GM13977 (cell line): ENCODE measurements around the gene LDLRAD3.
"Not testable (repeated sequence)": the region's sequence is repeated elsewhere in the genome, so short reads cannot be mapped to it uniquely, and the experiment has no call there.

ENCODE experiments used
- DNase-seq: peaks from one replicate; pipeline ENCODE4 v3.0.0; 2012; ENCODE audit warnings: low spot score
- CTCF ChIP-seq: IDR thresholded peaks from 2 replicates; pipeline ENCODE4 v1.5.1; 2012; ENCODE audit warnings: mild to moderate bottlenecking, control low read depth; ENCODE audit not compliant: insufficient read depth; ENCODE audit errors: extremely low read depth, missing control alignments
- in situ Hi-C: fragments of 300-500 bp; cut with MboI; formaldehyde crosslinking; loops from one replicate; pipeline ENCODE4 v1.12.0; 2022; ENCODE audit warnings: low sequenced_read_pairs, low pct_unique_long_range_greater_than_20kb, mixed read lengths, inconsistent platforms; ENCODE audit not compliant: unreplicated experiment

LDLRAD3 gene

DNA sequence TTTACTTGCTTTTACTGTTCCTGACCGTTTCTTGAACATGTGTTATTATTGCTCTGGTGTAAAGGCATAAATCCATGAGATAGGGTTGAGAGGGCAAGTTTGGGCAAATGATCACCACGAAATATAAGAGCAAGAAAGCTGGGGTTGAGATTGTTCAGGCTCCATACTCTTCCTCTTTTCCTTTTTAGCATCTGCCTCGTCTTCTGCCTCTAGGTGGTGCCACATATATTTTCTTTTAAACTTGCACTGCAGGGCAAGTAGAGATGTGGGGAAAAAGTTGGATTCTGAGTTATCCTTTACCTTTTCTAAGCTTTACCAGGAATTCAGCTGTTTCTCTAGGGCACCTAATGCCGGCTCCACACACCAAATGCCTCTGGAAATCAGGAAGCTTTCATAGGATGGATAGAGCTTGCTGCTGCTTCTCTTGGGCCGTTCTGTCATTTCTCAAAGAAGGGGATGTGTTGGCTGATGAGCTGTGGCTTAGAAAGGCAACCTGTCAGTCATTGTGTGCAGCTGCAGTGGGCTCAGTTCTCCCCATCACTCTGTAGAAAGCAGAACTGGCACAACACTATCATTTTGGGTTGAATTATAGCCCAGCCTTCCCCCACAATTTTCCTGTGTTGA lies 98.2 kb downstream of the LDLRAD3 start:
- TF ChIP-seq CTCF, result peak; percentile 62
- in situ Hi-C loops, result no loop called here
- peak; percentile 37 for DNase-seq

DNA sequence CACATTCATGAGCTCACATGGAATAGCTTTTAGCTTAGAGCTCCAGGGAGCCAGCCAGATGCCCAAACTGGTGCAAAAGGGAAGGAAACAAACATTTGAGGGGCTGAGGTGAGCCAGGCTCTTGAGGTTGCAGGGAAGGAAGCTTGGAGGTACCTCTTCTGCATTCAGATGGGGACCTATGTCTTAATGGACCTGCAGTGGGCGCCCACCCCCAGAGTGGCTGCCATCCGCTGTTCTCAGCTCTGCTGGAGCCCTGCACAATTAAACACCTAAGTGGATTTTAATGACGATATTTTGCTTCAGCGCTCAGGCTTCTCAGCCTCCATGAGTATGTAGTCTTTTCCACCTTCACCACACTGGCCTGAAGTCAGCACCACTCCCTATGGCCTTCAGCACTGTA lies 100.8 kb downstream of the LDLRAD3 start:
- in situ Hi-C loops, result no loop called here
- no peak for TF ChIP-seq CTCF
- no peak for DNase-seq

DNA sequence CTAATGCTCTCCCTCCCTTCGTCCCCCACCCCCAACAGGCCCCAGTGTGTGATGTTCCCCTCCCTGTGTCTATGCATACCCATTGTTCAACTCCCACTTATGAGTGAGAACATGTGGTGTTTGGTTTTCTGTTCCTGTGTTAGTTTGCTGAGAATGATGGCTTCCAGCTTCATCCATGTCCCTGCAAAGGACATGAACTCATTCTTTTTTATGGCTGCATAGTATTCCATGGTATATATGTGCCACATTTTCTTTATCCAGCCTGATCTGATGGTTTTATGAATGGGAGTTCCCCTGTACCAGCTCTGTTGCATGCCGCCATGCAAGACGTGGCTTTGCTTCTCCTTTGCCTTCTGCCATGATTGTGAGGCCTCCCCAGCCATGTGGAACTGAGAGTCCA lies 102.1 kb downstream of the LDLRAD3 start:
- in situ Hi-C loops, DNase-seq: not testable (repeated sequence)

DNA sequence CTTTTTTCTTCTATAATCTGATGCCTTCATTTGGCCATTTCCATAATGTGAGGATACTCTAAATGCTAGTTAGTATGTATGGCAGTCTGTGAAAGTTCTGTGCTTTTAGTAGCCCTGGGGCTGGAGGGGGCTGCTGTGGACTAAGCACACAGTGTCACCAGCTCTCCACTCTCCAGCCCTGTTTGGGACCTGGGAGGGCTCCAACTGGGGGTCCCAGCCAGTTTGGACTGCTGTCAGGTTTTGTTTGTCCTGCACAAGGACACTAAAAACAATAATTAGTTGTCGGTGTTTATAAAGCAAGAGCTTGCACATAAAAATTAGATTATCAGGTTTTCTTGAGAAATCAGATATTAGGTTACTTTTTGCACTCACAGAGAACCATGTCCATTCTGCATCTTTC lies 103.1 kb downstream of the LDLRAD3 start:
- DNase-seq, result no peak
- no peak for TF ChIP-seq CTCF
- in situ Hi-C loops, result no loop called here

DNA sequence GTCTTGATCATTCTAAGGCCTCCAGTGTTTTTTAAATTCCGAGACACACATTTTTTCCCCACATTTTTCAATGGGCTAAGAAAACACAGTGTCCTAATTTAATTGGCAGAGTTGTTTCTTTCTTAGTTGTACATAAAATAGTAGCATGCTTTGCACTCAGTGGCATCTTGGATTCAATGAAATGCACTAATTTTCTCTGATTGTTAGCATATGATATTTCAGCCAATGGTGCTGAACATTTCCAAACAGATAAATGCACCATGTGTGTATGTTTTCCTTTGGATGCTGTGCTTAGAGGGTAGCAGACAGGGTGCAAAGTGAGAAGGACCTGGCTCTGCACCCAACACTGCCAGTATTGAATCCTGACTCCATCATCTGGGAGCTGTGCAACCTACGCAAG lies 103.5 kb downstream of the LDLRAD3 start:
- no peak for TF ChIP-seq CTCF
- in situ Hi-C loops, result no loop called here
- no peak for DNase-seq

GRCh38 chr11:36048496-36049247 lies 104.8 kb downstream of the LDLRAD3 start:
- DNase-seq, result no peak
- TF ChIP-seq CTCF, result no peak
- in situ Hi-C loops, result no loop called here

GRCh38 chr11:36051235-36052144 lies 107.6 kb downstream of the LDLRAD3 start:
- DNase-seq, result no peak
- TF ChIP-seq CTCF, result no peak
- in situ Hi-C loops, result no loop called here
